Fibroblast of villous mesenchyme (primary cell): ENCODE results near the gene FAM83G. TPM values are rescaled to one million over a fixed set of nuclear protein-coding genes. Genes with fewer than 3 reads are reported as not detected.

Source experiments
- DNase-seq: peaks from one replicate; pipeline ENCODE4 v3.0.0-alpha.2; 2010; ENCODE audit warnings: low read depth
- H3K4me3 ChIP-seq: 2 replicates; pipeline ENCODE4 v1.5.1; 2011; ENCODE audit warnings: low read depth, mild to moderate bottlenecking, low read length
- total RNA-seq: library from RNA; depleted of rRNA; stranded (reverse); fragments of >200 nt; gene quantifications from 2 replicates; pipeline ENCODE4 v1.2.3, GENCODE V29; 2012
- TF ChIP-seq, protein P1 (sequence below): IDR thresholded peaks from 2 replicates; pipeline ENCODE4 v1.5.1; 2012; ENCODE audit warnings: low read depth, mild to moderate bottlenecking, low read length; ENCODE audit not compliant: insufficient read depth

The FAM83G gene
- total RNA-seq, 1 donor: 12.1 TPM

DNA sequence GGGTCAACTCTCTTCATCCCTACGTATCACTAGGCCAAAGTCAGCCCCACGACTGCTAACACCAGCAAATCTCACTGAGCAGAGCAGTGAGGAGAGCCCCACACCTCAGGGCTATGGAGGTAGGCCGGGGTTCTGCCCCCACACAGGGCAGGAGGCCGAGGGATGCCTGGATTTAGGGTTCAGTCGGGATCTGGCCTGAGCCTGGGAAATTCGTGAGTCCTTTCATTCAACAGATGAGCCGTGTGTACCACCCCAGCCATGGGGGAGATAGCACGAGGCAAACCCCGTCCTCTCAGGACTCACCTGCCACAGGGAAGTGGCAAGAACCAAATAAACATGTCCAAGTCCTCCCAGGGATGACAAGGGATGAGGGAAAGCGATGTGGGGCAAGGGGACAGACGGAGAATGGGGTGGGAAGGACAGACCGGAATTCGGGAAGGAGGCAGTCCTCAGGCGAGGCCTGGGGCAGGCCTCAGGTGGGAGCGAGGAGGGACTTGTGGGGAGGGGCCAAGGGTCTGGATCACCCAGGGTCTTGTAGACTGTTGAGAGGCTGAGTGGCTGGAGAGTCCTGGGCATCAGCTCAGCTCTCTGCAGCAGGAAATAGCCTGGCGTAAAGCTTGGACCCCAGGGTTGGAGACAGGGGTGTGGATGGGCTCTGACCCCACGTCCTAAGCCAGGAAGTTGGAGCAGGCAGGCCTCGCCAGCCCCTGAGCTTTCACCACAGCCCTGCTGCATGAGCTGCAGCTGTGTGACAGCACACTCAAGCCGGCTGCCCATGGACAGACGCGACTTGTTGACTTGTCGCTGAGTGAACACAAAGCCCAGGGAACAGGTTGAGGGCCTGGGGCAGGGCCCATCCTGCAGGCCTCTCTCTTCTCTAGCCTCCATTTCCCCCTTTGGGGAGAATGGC, 7.9 kb upstream of the FAM83G start:
- TF ChIP-seq, protein P1, sequence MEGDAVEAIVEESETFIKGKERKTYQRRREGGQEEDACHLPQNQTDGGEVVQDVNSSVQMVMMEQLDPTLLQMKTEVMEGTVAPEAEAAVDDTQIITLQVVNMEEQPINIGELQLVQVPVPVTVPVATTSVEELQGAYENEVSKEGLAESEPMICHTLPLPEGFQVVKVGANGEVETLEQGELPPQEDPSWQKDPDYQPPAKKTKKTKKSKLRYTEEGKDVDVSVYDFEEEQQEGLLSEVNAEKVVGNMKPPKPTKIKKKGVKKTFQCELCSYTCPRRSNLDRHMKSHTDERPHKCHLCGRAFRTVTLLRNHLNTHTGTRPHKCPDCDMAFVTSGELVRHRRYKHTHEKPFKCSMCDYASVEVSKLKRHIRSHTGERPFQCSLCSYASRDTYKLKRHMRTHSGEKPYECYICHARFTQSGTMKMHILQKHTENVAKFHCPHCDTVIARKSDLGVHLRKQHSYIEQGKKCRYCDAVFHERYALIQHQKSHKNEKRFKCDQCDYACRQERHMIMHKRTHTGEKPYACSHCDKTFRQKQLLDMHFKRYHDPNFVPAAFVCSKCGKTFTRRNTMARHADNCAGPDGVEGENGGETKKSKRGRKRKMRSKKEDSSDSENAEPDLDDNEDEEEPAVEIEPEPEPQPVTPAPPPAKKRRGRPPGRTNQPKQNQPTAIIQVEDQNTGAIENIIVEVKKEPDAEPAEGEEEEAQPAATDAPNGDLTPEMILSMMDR: no peak
- no peak overlapping the region for H3K4me3 ChIP-seq
- DNase-seq: no peak

DNA sequence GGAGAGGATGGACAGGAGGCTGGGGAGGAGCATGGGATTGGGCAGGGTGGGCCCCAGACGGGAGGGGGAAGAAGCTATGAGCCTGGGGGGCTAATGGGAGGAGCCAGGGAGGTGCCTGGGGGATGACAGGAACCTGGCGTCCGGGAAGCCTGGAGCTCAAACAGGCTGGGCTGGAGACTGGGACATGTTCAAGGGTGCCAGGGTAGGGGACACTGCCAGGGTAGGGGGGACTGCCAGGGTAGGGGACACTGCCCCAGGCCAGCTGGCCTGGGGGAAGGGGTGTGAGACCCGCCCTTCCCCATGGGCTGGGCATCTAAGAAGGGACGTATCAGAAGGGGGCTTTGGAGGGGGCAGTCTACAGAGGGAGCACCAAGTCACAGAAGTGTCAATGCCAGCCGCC, 7.0 kb upstream of the FAM83G start:
- TF ChIP-seq, protein P1: no peak
- DNase-seq: no peak
- H3K4me3 ChIP-seq: no peak overlapping the region

DNA sequence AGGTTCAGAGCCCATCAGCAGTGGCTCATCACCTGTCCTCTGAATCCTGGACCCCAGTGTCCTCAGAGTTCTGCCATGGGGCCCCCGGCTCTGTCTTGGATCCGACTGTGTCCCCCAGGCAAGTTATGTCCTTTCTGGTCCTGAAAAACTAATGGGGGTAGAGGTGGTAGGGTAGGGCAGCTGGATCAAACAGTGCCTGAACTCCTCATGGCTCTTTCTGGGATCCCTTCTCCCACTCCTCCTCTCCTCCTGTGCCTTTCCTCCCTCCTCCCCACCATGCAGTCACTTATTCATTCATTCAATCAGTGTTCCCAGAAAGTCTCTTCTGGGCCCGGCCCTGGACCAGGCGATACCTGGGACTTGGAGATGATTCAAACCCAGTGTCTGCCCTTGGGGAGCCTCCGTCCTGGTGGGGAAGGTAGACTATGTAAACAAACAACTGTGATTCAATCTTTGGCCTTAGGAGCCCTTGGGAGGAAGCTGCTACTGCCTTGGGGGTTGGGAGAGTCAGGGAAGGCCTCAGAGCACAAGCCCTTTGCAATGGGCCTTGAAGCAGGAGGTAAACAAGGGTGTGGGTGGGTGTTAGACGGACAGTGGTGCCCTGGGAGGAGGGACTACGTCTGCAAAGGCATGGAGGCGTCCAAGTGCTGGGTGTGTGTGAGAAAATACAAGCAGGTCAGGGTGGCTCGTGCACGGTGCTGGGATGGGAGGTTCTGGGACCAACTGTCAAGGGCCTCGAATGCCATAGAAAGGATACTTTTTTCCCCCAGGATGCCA, 6.4 kb upstream of the FAM83G start:
- H3K4me3 ChIP-seq: no peak overlapping the region
- TF ChIP-seq, protein P1: no peak
- DNase-seq: no peak

DNA sequence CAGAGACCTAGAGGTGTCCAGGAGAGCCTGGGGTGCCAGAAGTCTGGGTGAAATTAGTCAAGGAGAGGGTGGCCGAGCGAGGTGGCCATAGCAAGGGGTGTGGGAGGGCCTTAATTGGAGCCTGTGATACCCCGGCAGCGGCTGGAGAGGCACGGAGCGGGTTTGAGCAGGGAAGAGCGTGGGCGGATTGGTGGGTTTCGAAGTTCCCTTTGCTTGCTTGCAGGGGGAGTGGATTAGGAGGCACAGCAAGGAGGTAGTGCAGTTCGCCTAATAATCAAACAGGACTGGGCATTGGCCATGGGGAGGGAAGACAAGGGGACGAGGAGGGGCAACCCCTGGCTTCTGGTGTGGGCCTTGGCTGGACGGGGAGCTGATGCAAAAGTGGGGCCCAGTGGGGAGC, 5.4 kb upstream of the FAM83G start:
- DNase-seq: no peak
- TF ChIP-seq, protein P1: no peak
- H3K4me3 ChIP-seq: no peak overlapping the region

DNA sequence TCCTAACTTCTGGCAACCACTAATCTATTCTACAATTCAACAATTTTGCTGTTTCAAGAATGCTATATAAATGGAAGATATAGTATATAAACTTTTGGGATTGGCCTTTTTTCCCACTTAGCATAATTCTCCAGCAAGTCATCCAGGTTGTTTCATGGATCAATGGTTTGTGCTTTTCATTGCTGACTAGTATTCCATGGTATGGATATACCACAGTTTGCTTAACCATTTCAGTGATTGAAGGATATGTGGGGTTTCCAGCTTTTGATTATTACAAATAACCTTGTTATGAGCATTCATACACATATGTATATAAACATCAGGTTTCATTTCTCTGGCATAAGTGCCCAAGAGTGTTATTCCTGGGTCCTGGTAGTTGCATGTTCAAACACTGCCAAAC, 2.1 kb upstream of the FAM83G start:
- H3K4me3 ChIP-seq: no peak overlapping the region
- DNase-seq: no peak
- TF ChIP-seq, protein P1: no peak

DNA sequence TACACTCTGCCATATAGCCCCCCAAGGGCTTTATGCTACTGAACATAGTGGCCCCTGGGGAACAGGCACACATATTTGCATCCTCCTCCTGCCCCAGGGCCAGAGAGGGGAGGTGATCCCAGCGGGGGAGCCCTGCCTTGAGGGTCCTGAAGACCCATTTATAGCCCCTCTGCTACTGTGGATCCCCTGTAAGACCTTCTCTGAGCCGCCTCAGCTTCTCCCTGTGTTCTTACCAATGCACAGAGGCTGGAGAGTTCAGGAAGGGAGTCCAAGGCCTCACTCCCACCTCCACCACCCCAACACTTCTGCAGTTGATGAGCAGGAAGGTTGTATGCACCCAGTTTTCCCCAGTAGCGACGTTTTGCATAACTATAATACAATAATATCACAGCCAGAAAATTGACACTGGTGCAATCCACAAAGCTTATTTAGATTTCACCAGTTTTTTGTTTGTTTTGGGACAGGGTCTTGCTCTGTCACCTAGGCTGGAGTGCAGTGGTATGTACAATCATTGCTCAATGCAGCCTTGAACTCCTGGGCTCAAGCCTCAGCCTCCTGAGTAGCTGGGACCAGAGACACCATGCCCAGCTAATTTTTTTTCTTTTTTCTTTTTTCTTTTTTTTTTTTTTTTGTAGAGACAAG, 1.3 kb upstream of the FAM83G start:
- H3K4me3 ChIP-seq: no peak overlapping the region
- DNase-seq: no peak
- TF ChIP-seq, protein P1: no peak
